ENCODE results near the gene ERCC3. TPM values are rescaled to one million over a fixed set of nuclear protein-coding genes. Genes with fewer than 3 reads are reported as not detected.
A peak's percentile ranks its signal among the peaks of the same experiment; 100 is the strongest.
"Not testable (repeated sequence)": the region's sequence is repeated elsewhere in the genome, so short reads cannot be mapped to it uniquely, and the experiment has no call there.

Gene ERCC3
- total RNA-seq, 2 experiments from 2014 or later, result 49.5 to 49.8 TPM

DNA sequence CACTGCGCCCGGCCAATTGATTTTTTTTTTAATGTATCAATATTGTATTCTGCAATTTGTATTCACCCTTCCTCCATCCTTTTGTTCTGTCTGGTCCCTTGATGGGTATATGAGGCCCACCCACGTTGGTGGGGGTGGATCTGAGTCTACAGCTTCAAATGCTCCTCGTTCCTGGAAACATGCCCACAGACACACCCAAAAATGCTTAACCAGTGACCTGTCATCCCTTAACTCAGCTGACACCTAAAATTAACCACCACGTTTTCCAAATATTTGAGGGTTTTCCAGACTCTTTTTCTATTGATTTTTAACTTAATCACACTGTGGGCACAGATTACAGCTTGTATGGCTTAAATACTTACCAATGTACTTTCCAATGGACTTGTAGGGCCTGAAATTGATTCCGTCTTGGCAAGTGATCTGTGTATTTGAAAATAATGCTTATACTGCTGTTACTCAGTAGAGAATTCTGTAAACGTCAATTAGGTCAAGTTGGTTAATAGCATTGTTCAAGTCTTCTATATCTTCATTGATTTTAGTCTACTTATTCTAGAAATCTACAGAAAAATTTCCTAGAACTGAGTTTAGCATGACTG, 39.5 kb downstream of the ERCC3 start:
- Mint-ChIP-seq H3K27me3 (no peaks in the 10 kb centered on the region), H3K4me1 (no peaks in the 10 kb centered on the region), H3K36me3 (ENCODE audit: low read depth) (peaks cover 24% of the 10 kb centered on the region), H3K9me3 (ENCODE audit: low read depth) (no peaks in the 10 kb centered on the region), H3K4me3 (no peak overlapping the region), H3K27ac (no peak overlapping the region)
- intact Hi-C loops (cut with DNase I, micrococcal nuclease), result no loop called here
- CTCF ChIA-PET, result no interaction called here
- POLR2A ChIA-PET, result no interaction called here
- DNase-seq (no peak), ATAC-seq (no peak)

DNA sequence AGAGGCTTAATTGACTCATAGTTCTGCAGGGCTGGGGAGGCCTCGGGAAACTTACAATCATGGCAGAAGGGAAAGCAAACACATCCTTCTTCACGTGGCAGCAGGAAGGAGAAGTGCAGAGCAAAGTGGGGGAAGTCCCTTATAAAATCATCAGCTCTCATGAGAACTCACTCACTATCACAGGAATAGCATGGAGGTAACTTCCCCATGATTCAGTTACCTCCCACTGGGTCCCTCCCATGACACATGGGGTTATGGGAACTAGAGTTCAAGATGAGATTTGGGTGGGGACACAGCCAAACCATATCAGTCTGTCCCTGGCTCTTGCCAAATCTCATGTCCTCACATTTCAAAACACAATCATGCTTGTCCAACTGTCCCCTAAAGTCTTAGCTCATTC, 52.8 kb downstream of the ERCC3 start:
- H3K27ac Mint-ChIP-seq; H3K4me1 Mint-ChIP-seq; intact Hi-C loops (cut with DNase I, micrococcal nuclease); CTCF ChIA-PET; H3K36me3 Mint-ChIP-seq (ENCODE audit: low read depth); DNase-seq; ATAC-seq; POLR2A ChIA-PET; H3K27me3 Mint-ChIP-seq; H3K4me3 Mint-ChIP-seq: not testable (repeated sequence)
- H3K9me3 Mint-ChIP-seq (ENCODE audit: low read depth), result peaks cover 19% of the 10 kb centered on the region

DNA sequence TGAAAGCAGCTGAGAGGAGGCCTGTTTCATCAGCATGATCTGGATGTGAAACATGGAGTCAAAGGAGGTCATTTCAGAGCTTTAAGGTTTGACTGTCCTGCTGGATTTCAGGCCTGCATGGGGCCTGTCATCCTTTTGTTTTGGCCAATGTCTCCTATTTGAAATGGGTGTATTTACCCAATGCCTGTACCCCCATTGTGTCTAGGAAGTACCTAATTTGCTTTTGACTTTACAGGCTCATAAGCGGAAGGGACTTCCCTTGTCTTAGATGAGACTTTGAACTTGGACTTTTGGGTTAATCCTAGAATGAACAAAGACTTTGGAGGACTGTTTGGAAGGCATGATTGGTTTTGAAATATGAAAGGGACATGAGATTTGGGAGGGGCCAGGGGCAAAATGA, 54.5 kb downstream of the ERCC3 start:
- no peak for DNase-seq
- H3K9me3 Mint-ChIP-seq (ENCODE audit: low read depth), result peaks cover 19% of the 10 kb centered on the region
- intact Hi-C loops (cut with DNase I, micrococcal nuclease), result no loop called here
- H3K27me3 Mint-ChIP-seq, result no peaks in the 10 kb centered on the region
- H3K36me3 Mint-ChIP-seq (ENCODE audit: low read depth), result peaks cover 5% of the 10 kb centered on the region
- no peak overlapping the region for H3K27ac Mint-ChIP-seq
- POLR2A ChIA-PET, result no interaction called here
- H3K4me3 Mint-ChIP-seq, result no peak overlapping the region
- H3K4me1 Mint-ChIP-seq, result no peaks in the 10 kb centered on the region
- CTCF ChIA-PET, result no interaction called here
- no peak for ATAC-seq

DNA sequence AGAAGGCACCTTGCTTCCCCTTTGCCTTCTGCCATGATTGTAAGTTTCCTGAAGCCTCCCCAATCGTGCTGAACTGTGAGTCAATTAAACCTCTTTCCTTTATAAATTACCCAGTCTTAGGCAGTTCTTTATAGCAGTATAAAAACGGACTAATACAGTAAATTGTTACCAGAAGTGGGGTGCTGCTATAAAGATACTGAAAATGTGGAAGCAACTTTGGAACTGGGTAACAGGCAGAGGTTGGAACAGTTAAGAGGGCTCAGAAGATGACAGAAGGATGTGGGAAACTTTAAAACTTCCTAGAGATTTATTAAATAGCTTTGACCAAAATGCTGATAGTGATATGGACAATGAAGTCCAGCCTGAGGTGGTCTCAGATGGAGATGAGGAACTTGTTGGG, 56.2 kb downstream of the ERCC3 start:
- intact Hi-C loops (cut with DNase I, micrococcal nuclease); H3K4me3 Mint-ChIP-seq; H3K27me3 Mint-ChIP-seq; ATAC-seq; CTCF ChIA-PET; POLR2A ChIA-PET; H3K27ac Mint-ChIP-seq; DNase-seq; H3K4me1 Mint-ChIP-seq; H3K36me3 Mint-ChIP-seq (ENCODE audit: low read depth): not testable (repeated sequence)
- peaks cover 19% of the 10 kb centered on the region for H3K9me3 Mint-ChIP-seq (ENCODE audit: low read depth)

DNA sequence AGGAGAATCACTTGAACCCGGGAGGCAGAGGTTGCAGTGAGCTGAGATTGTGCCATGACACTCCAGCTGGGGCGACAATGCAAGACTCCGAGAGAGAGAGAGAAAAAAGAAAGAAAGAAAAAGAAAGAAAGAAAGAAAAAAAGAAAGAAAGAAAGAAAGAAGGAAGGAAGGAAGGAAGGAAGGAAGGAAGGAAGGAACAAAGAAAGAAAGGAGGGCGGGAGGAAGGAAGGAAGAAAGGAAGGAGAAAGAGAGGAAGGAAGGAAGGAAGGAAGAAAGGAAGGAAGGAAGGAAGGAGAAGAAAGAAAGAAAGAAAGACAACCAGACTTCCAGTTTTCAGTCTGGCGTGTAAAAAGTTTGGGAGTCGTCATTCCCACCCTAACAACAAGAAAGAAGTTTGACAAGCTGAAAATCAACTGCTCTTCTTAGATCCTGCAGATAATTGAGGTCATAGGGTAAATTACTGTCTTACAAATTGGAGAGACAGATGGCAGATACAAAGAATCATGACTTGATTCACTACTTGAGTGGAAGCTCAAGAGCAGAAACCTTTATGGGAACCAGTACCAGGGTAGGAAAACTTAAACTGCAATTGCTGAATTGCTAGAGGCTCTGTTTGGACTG, 58.8 kb downstream of the ERCC3 start:
- Mint-ChIP-seq H3K9me3 (ENCODE audit: low read depth) (peaks cover 10% of the 10 kb centered on the region), H3K4me3 (no peak overlapping the region), H3K27me3 (no peaks in the 10 kb centered on the region), H3K36me3 (ENCODE audit: low read depth) (peaks cover 5% of the 10 kb centered on the region), H3K27ac (no peak overlapping the region), H3K4me1 (no peaks in the 10 kb centered on the region)
- DNase-seq (no peak), ATAC-seq (no peak)
- intact Hi-C loops (cut with DNase I, micrococcal nuclease), result no loop called here
- ChIA-PET POLR2A (no interaction called here), CTCF (interaction anchor here (1.1 kb wide), 1 partner anchor 415 kb away, joined by 3 read pairs; no protein-coding TSS in a partner anchor)

DNA sequence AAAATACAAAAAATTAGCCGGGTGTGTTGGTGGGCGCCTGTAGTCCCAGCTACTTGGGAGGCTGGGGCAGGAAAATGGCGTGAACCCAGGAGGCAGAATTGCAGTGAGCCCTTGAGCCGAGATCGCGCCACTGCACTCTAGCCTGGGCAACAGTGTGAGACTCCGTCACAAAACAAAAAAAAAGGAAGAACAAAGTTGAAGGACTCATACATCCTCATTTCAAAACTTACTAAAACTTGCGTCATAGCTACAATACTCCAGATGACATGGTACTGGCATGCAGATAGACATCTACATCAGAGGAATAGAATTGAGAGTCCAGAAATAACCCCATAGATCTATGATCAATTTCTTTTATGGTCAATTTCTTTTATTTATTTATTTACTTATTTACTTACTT, 60.2 kb downstream of the ERCC3 start:
- Mint-ChIP-seq H3K4me3 (no peak overlapping the region), H3K4me1 (no peaks in the 10 kb centered on the region), H3K36me3 (ENCODE audit: low read depth) (peaks cover 5% of the 10 kb centered on the region), H3K27me3 (no peaks in the 10 kb centered on the region), H3K9me3 (ENCODE audit: low read depth) (peaks cover 8% of the 10 kb centered on the region), H3K27ac (no peak overlapping the region)
- DNase-seq, result no peak
- ChIA-PET POLR2A (no interaction called here), CTCF (interaction anchor here (0.6 kb wide), 1 partner anchor 102 kb away, joined by 4 read pairs; no protein-coding TSS in a partner anchor)
- intact Hi-C loops (cut with DNase I, micrococcal nuclease), result no loop called here
- no peak for ATAC-seq

DNA sequence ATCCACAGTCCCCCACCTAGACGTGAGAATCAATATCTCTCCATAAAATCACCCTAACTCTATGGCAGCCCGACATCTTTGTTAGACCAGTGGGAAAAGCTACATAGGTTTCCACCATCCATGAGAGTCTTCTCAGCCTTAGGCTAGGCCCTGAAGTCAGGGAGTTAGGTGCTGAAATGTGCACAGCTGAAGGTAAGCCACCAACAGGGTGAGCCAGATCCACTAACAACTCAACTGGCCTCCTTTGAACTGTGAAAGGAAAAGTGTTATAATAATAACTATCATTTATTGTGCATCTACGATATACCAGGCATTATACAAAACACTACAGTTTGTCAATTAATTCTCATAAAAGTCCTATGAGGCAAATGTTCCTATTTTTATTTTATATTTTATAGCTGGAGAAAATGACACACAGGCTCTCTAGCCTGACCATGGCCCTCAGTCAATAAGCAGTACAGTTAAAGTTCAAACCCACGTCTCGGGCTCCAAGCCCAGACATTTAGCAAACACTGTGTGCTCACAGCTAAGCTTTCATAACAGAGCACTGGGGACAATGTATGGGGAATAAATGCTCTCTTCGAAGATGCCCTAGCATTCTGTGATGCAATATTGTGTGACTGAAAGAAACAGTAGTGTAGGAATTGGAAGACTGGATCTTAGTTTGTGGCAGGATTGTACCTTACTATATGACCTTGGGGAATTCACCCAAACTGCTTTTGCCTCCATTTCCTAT, 62.6 kb downstream of the ERCC3 start:
- Mint-ChIP-seq H3K27me3 (peaks cover 8% of the 10 kb centered on the region), H3K9me3 (ENCODE audit: low read depth) (peaks cover 4% of the 10 kb centered on the region), H3K27ac (no peak overlapping the region), H3K4me1 (peaks cover 7% of the 10 kb centered on the region), H3K36me3 (ENCODE audit: low read depth) (no peaks in the 10 kb centered on the region), H3K4me3 (no peak overlapping the region)
- ATAC-seq, result no peak
- intact Hi-C loops (cut with DNase I, micrococcal nuclease), result no loop called here
- ChIA-PET POLR2A (no interaction called here), CTCF (interaction anchor here (1.0 kb wide), 1 partner anchor 32 kb away, joined by 4 read pairs; no protein-coding TSS in a partner anchor)
- no peak for DNase-seq

DNA sequence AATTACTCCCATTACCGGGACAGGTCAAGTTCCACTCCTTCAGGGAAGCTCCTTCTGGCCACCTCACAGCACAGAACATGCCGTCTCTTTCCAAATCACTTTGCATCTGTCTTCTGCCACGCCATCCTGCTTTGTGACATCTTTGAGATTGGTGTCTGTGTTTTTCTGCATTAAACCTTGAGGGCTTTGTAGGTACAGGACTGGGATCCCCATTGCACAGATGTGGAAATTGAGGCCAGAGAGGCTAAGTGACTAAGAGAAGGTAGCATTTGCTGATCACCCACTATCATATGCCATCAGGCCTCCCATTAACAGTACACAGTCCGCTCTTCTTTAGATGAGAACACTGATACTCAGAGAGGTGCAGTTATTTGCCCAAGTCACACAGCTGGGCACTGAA, 64.4 kb downstream of the ERCC3 start:
- peaks cover 11% of the 10 kb centered on the region for H3K4me1 Mint-ChIP-seq
- CTCF ChIA-PET, result no interaction called here
- H3K36me3 Mint-ChIP-seq (ENCODE audit: low read depth), result no peaks in the 10 kb centered on the region
- POLR2A ChIA-PET, result no interaction called here
- no peak overlapping the region for H3K27ac Mint-ChIP-seq
- DNase-seq, result no peak
- H3K4me3 Mint-ChIP-seq, result no peak overlapping the region
- intact Hi-C loops (cut with DNase I, micrococcal nuclease), result no loop called here
- ATAC-seq, result no peak
- H3K27me3 Mint-ChIP-seq, result peaks cover 21% of the 10 kb centered on the region
- peaks cover 4% of the 10 kb centered on the region for H3K9me3 Mint-ChIP-seq (ENCODE audit: low read depth)

DNA sequence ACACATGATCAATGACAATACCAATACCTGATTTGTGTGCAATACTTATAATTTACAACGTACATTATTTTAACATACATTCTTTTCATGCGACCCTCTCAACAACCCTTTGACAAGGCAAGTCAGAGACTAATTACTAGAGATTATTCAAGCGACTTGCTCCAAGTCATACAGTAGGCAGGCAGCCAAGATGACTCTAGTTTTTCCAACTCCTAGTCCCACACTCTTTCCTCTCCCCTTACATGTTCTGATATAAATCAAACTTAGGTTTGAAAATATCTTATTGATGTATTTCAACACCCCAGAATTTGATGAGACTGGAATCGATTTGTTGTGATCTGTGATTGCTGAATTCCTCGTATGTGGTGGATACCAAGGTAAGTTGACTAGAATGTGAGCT, 65.8 kb downstream of the ERCC3 start:
- H3K4me3 Mint-ChIP-seq, result no peak overlapping the region
- DNase-seq (no peak), ATAC-seq (no peak)
- CTCF ChIA-PET, result no interaction called here
- POLR2A ChIA-PET, result no interaction called here
- H3K27me3 Mint-ChIP-seq, result peaks cover 27% of the 10 kb centered on the region
- H3K27ac Mint-ChIP-seq, result no peak overlapping the region
- intact Hi-C loops (cut with DNase I, micrococcal nuclease), result no loop called here
- H3K9me3 Mint-ChIP-seq (ENCODE audit: low read depth), result peaks cover 4% of the 10 kb centered on the region
- H3K4me1 Mint-ChIP-seq, result peaks cover 11% of the 10 kb centered on the region
- H3K36me3 Mint-ChIP-seq (ENCODE audit: low read depth), result no peaks in the 10 kb centered on the region

DNA sequence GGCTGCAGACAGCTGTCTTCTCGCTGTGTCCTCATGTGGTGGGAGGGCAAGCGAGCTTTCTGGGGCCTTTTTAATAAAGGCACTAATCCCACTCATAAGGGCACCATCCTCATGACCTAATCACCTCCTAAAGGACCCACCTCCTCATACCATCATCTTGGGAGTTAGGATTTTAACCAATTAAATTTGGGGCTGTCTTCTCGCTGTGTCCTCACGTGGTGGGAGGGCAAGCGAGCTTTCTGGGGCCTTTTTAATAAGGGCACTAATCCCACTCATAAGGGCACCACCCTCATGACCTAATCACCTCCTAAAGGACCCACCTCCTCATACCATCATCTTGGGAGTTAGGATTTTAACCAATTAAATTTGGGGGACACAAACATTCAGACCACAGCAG, 66.7 kb downstream of the ERCC3 start:
- ATAC-seq; H3K9me3 Mint-ChIP-seq (ENCODE audit: low read depth); POLR2A ChIA-PET; H3K27ac Mint-ChIP-seq; H3K36me3 Mint-ChIP-seq (ENCODE audit: low read depth); CTCF ChIA-PET; DNase-seq; H3K4me3 Mint-ChIP-seq: not testable (repeated sequence)
- peaks cover 11% of the 10 kb centered on the region for H3K4me1 Mint-ChIP-seq
- peaks cover 31% of the 10 kb centered on the region for H3K27me3 Mint-ChIP-seq
- intact Hi-C loops (cut with DNase I, micrococcal nuclease), result loop anchor here in 1 of 2 experiments (2.0 kb wide), 2 partner anchors 160 to 184 kb away; partner anchors contain the start of gene MAP3K2

DNA sequence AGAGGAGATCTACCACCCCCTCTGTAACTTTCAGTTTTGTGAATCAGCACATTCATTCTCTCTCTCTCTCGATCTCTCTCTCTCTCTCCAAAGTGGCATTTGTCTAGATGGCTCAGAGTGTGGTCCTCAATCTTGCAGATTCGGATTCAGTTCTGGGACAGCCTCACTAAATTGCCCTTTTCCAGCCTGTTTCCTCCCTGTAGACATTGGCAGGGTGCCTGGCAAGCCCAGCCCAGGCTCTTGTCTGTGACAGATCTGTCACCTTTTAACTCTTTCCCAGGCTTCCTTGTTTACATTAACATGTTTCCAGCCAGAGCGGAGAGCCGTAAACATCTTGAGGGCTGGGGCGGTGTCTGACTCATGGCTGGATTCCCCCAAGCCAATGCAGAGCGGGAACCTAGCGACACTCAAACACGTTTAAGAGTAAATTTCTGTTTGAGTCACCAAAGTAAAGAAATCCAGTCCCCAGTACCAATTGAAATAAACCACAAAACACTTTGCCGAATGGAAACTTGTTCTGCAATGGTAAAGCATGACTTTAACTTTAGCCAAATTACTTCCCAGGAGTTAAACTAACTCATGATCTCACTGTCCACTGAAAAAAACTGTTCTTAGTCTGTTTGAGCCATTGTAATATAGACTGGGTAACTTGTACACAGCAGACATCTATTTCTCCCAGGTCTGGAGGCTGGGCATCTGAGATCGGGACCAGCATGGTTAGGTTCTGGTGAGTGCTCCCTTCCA, 67.3 kb downstream of the ERCC3 start:
- Mint-ChIP-seq H3K27ac (no peak overlapping the region), H3K4me1 (peaks cover 11% of the 10 kb centered on the region), H3K9me3 (ENCODE audit: low read depth) (peaks cover 4% of the 10 kb centered on the region), H3K27me3 (peaks cover 31% of the 10 kb centered on the region), H3K36me3 (ENCODE audit: low read depth) (no peaks in the 10 kb centered on the region), H3K4me3 (peak overlapping the region; percentile 30)
- CTCF ChIA-PET, result no interaction called here
- ATAC-seq (peak; percentile 94), DNase-seq (peak; percentile 78)
- intact Hi-C loops (cut with DNase I, micrococcal nuclease), result loop anchor here in 1 of 2 experiments (2.0 kb wide), 2 partner anchors 160 to 184 kb away; partner anchors contain the start of gene MAP3K2
- POLR2A ChIA-PET, result no interaction called here

Measured in activated CD4-positive, alpha-beta T cell treated with anti-CD3 and anti-CD28 coated beads for 36 hours (primary cell).